ENCODE measurements around the gene WEE2.

- TF ChIP-seq CTCF (IDR thresholded peaks at IDR 0.05; ENCODE audit: low read depth, low read length), result no peak
- TF ChIP-seq EZH2phosphoT487 (IDR thresholded peaks at IDR 0.05; ENCODE audit: low read depth), result no peak
These were observed 29.1 kb upstream of the WEE2 start for GRCh38 chr7:141679014-141679413.
